Stomach (tissue), 4 donors: ENCODE measurements around the gene NAALADL2.

Source experiments
- CTCF ChIP-seq, 7 experiments: fragments of 450-650 bp in 4 of 7; fragments of 200-600 bp in 3 of 7; sonication (generic) in 3 of 7; IDR thresholded peaks; one replicate each; pipeline ENCODE4 v1.5.1; 2016 to 2019; ENCODE audit warnings: antibody characterized with exemption in 7 of 7, control low read depth in 2 of 7, mild to moderate bottlenecking in 1 of 7
- EP300 ChIP-seq: sonication (generic); formaldehyde crosslinking; IDR thresholded peaks from one replicate; pipeline ENCODE4 v1.6.1; 2017; ENCODE audit warnings: antibody characterized with exemption
- POLR2A ChIP-seq, 4 donors: fragments of 450-650 bp; IDR thresholded peaks; one replicate each; pipeline ENCODE4 v1.6.1; 2016; ENCODE audit warnings: antibody characterized with exemption in 4 of 4, control low read depth in 2 of 4, mild to moderate bottlenecking in 1 of 4, moderate library complexity in 1 of 4
- POLR2AphosphoS5 ChIP-seq, 3 donors: sonication (generic); formaldehyde crosslinking; IDR thresholded peaks; one replicate each; pipeline ENCODE4 v1.6.1; 2016; ENCODE audit warnings: antibody characterized with exemption in 3 of 3

- TF ChIP-seq CTCF (IDR thresholded peaks at IDR 0.05) = no peak
- TF ChIP-seq EP300 = no peak
- no peak for TF ChIP-seq POLR2AphosphoS5 (IDR thresholded peaks at IDR 0.05)
- no peak for TF ChIP-seq POLR2A (IDR thresholded peaks at IDR 0.05)
Observed at GRCh38 chr3:175357758-175358157, 498.6 kb downstream of the NAALADL2 start.
